SK-N-SH (cell line): Measurements from ENCODE around the gene SLC2A9. TPM values are rescaled to one million over a fixed set of nuclear protein-coding genes. Genes with fewer than 3 reads are reported as not detected.

Experiments
- CTCF ChIA-PET: fragments of 300-600, 350-600 bp; formaldehyde crosslinking; extraction: SDS; loops from one replicate; lab custom pipeline; 2021; lab: Yijun Ruan, JAX
- POLR2A ChIA-PET: fragments of 350-600 bp; sonication (Branson Sonifier 250); formaldehyde crosslinking; extraction: SDS; loops from one replicate; lab custom pipeline; 2020; ENCODE audit warnings: antibody characterized with exemption, inconsistent platforms; lab: Yijun Ruan, JAX
- DNase-seq: peaks from one replicate; pipeline ENCODE4 v3.0.0; 2012
- H2AFZ ChIP-seq: fragments of 200-600 bp; sonication (generic); 2 replicates; pipeline ENCODE4 v1.8.1; 2016; ENCODE audit warnings: antibody characterized with exemption, mild to moderate bottlenecking, low read depth
- H3F3A ChIP-seq: fragments of 200-600 bp; sonication (generic); replicated peaks from 2 replicates; pipeline ENCODE3; 2016; ENCODE audit warnings: antibody characterized with exemption, mild to moderate bottlenecking; ENCODE audit not compliant: insufficient read depth
- H3K27ac ChIP-seq, 2 experiments: fragments of 200-500 bp in 1 of 2; fragments of 200-600 bp in 1 of 2; sonication (Bioruptor generic) in 1 of 2; sonication (generic), shearing (Covaris generic) in 1 of 2; 2 replicates each; pipeline versions ENCODE4 v1.5.1 to v1.6.1; 2014 to 2016; ENCODE audit warnings: low read depth in 2 of 2, inconsistent platforms in 1 of 2, low read length in 1 of 2, mild to moderate bottlenecking in 1 of 2, mixed read lengths in 1 of 2
- H3K27me3 ChIP-seq: fragments of 200-600 bp; sonication (generic), shearing (Covaris generic); 2 replicates; pipeline ENCODE4 v1.6.1; 2016; ENCODE audit warnings: mixed run types; ENCODE audit not compliant: insufficient read depth
- H3K36me3 ChIP-seq, 2 experiments: fragments of 200-500 bp in 1 of 2; fragments of 200-600 bp in 1 of 2; sonication (Bioruptor generic) in 1 of 2; sonication (generic) in 1 of 2; replicated peaks in 1 of 2; 2 replicates each; pipeline versions ENCODE3 to v1.5.1; 2014 to 2016; ENCODE audit warnings: low read length in 1 of 2, mild to moderate bottlenecking in 1 of 2; ENCODE audit not compliant: insufficient read depth in 2 of 2, control insufficient read depth in 1 of 2
- H3K4me1 ChIP-seq, 2 experiments: fragments of 200-500 bp in 1 of 2; fragments of 200-600 bp in 1 of 2; sonication (Bioruptor generic) in 1 of 2; sonication (generic), shearing (Covaris generic) in 1 of 2; 2 replicates each; pipeline versions ENCODE4 v1.5.1 to v1.6.1; 2014 to 2016; ENCODE audit warnings: low read depth in 1 of 2, low read length in 1 of 2, mixed run types in 1 of 2; ENCODE audit not compliant: insufficient read depth in 2 of 2, control insufficient read depth in 1 of 2
- H3K4me2 ChIP-seq: fragments of 200-600 bp; sonication (generic), shearing (Covaris generic); 2 replicates; pipeline ENCODE4 v1.6.1; 2017; ENCODE audit warnings: mixed run types
- H3K4me3 ChIP-seq, 2 experiments: fragments of 200-500 bp in 1 of 2; fragments of 200-600 bp in 1 of 2; sonication (Bioruptor generic) in 1 of 2; sonication (generic), shearing (Covaris generic) in 1 of 2; 2 replicates each; pipeline versions ENCODE4 v1.5.1 to v1.8.1; 2014 to 2016; ENCODE audit warnings: low read depth in 2 of 2, inconsistent platforms in 1 of 2, low read length in 1 of 2, mild to moderate bottlenecking in 1 of 2, mixed read lengths in 1 of 2, moderate library complexity in 1 of 2
- H3K79me2 ChIP-seq: fragments of 200-600 bp; sonication (generic); 2 replicates; pipeline ENCODE4 v1.8.1; 2017; ENCODE audit warnings: mild to moderate bottlenecking; ENCODE audit not compliant: insufficient read depth
- H3K9ac ChIP-seq: fragments of 200-600 bp; sonication (generic); 2 replicates; pipeline ENCODE4 v1.6.1; 2017; ENCODE audit warnings: mixed run types
- H3K9me2 ChIP-seq: fragments of 200-600 bp; sonication (generic); 2 replicates; pipeline ENCODE4 v1.6.1; 2017; ENCODE audit warnings: mixed run types
- H3K9me3 ChIP-seq: fragments of 200-600 bp; sonication (generic); 2 replicates; pipeline ENCODE4 v1.6.1; 2017; ENCODE audit warnings: mixed run types, mild to moderate bottlenecking, moderate library complexity
- H4K20me1 ChIP-seq: fragments of 200-600 bp; sonication (generic); 2 replicates; pipeline ENCODE4 v1.6.1; 2017; ENCODE audit warnings: mild to moderate bottlenecking, mixed run types; ENCODE audit not compliant: insufficient read depth
- CHD2 ChIP-seq: fragments of 150-350 bp; IDR thresholded peaks from 2 replicates; pipeline ENCODE4 v1.6.1; 2018; ENCODE audit warnings: low read length; ENCODE audit not compliant: partially characterized antibody
- CTCF ChIP-seq: fragments of 200-600 bp; sonication (generic); IDR thresholded peaks from 2 replicates; pipeline ENCODE4 v1.6.1; 2017; ENCODE audit warnings: antibody characterized with exemption, mild to moderate bottlenecking, moderate library complexity
- IRF3 ChIP-seq: fragments of 150-350 bp; IDR thresholded peaks from 2 replicates; pipeline ENCODE4 v1.6.1; 2016; ENCODE audit warnings: mild to moderate bottlenecking, low read depth, low read length
- JUND ChIP-seq: IDR thresholded peaks from 2 replicates; pipeline ENCODE4 v1.4.0; 2012
- MAX ChIP-seq: IDR thresholded peaks from 2 replicates; pipeline ENCODE4 v1.4.0; 2012; ENCODE audit warnings: low read depth
- MEF2A ChIP-seq: IDR thresholded peaks from 2 replicates; pipeline ENCODE4 v1.4.0; 2012; ENCODE audit warnings: low read depth, borderline replicate concordance
- MXI1 ChIP-seq: IDR thresholded peaks from 2 replicates; pipeline ENCODE4 v1.6.1; 2012; ENCODE audit warnings: mild to moderate bottlenecking, low read depth, low read length, improper control_type of control experiment
- NFIC ChIP-seq: IDR thresholded peaks from 2 replicates; pipeline ENCODE4 v1.4.0; 2012; ENCODE audit warnings: borderline replicate concordance
- NRF1 ChIP-seq: IDR thresholded peaks from 2 replicates; pipeline ENCODE4 v1.6.1; 2012; ENCODE audit warnings: low read depth, mild to moderate bottlenecking, low read length
- PBX3 ChIP-seq: IDR thresholded peaks from 2 replicates; pipeline ENCODE4; 2012
- RAD21 ChIP-seq: IDR thresholded peaks from 2 replicates; pipeline ENCODE4 v1.6.1; 2012; ENCODE audit warnings: mild to moderate bottlenecking, low read length
- REST ChIP-seq: IDR thresholded peaks from 2 replicates; pipeline ENCODE4 v1.6.1; 2012; ENCODE audit warnings: mild to moderate bottlenecking, low read depth, low read length, moderate library complexity
- RFX5 ChIP-seq: IDR thresholded peaks from 2 replicates; pipeline ENCODE4 v1.6.1; 2012; ENCODE audit warnings: mild to moderate bottlenecking, improper control_type of control experiment, low read length
- RXRA ChIP-seq: IDR thresholded peaks from 2 replicates; pipeline ENCODE4 v1.4.0; 2012; ENCODE audit warnings: low read depth, mild to moderate bottlenecking, borderline replicate concordance
- TAF1 ChIP-seq: IDR thresholded peaks from 2 replicates; pipeline ENCODE4 v1.6.1; 2012; ENCODE audit warnings: low read depth, mild to moderate bottlenecking, low read length, moderate library complexity, borderline replicate concordance
- ZBTB33 ChIP-seq: IDR thresholded peaks from 2 replicates; pipeline ENCODE4 v1.4.0; 2012; ENCODE audit warnings: low read depth, borderline replicate concordance
- WGBS: methylation state at CpG from one replicate; pipeline ENCODE4 v1.1.6; 2017; ENCODE audit warnings: low lambda C conversion rate; 5-methylcytosine and 5-hydroxymethylcytosine counted together
- polyA plus RNA-seq, 3 experiments: library from polyadenylated mRNA; depleted of rRNA; stranded (reverse); fragments of >200 nt; gene quantifications; 2 replicates each; pipeline ENCODE4 v1.2.3, GENCODE V29; 2012

SLC2A9 gene
- polyA plus RNA-seq, 1 of the 3 experiments (the other 2 are of a cell fraction): not detected

- ChIA-PET CTCF (no interaction called here), POLR2A (no interaction called here)
Measured at GRCh38 chr4:9947168-9948062, 73.9 kb downstream of the SLC2A9 start.

More at GRCh38 chr4:9947168-9948062, 73.9 kb downstream of the SLC2A9 start:
- Histone ChIP-seq H2AFZ (no peak overlapping the region), H3K9me3 (no peaks in the 10 kb centered on the region), H3K9ac (no peak overlapping the region), H3K4me1 (no peaks in the 10 kb centered on the region), H3K9me2 (no peaks in the 10 kb centered on the region), H3K4me2 (no peak overlapping the region), H3F3A (no peaks in the 10 kb centered on the region), H3K27me3 (no peaks in the 10 kb centered on the region), H3K79me2 (no peaks in the 10 kb centered on the region), H3K4me3 (no peak overlapping the region), H3K27ac (no peak overlapping the region), H3K36me3 (no peaks in the 10 kb centered on the region), H4K20me1 (no peaks in the 10 kb centered on the region)
- TF ChIP-seq NFIC (no peak), MAX (no peak), RXRA (no peak), JUND (no peak), IRF3 (no peak), MXI1 (no peak), TAF1 (no peak), RAD21 (no peak), RFX5 (no peak), REST (no peak), MEF2A (no peak), CHD2 (no peak), NRF1 (no peak), PBX3 (no peak), CTCF (no peak), ZBTB33 (no peak)
- no peak for DNase-seq
- WGBS: 25% methylated on average over 10 of the region's 10 CpGs
